Suprapubic skin (tissue), 4 donors: ENCODE data around the gene ROBO1. TPM values are rescaled to one million over a fixed set of nuclear protein-coding genes. Genes with fewer than 3 reads are reported as not detected.

Experiments
- DNase-seq, 2 donors: peaks; one replicate each; pipeline ENCODE4 v3.0.0-alpha.2; 2019; ENCODE audit warnings: low spot score in 2 of 2
- H3K27ac ChIP-seq: fragments of 200-600 bp; sonication (generic); one replicate; pipeline ENCODE4 v1.5.1; 2019
- H3K27me3 ChIP-seq: fragments of 200-600 bp; sonication (generic); one replicate; pipeline ENCODE4 v1.5.1; 2019
- H3K36me3 ChIP-seq: fragments of 200-600 bp; sonication (generic); one replicate; pipeline ENCODE4 v1.5.1; 2019
- H3K4me1 ChIP-seq: fragments of 200-600 bp; sonication (generic); one replicate; pipeline ENCODE4 v1.5.1; 2019
- H3K4me3 ChIP-seq: fragments of 200-600 bp; sonication (generic); one replicate; pipeline ENCODE4 v1.5.1; 2019; ENCODE audit warnings: mild to moderate bottlenecking
- H3K9me3 ChIP-seq: fragments of 200-600 bp; sonication (generic); one replicate; pipeline ENCODE4 v1.5.1; 2019
- EP300 ChIP-seq: sonication (generic); formaldehyde crosslinking; IDR thresholded peaks from one replicate; pipeline ENCODE4 v1.6.1; 2017; ENCODE audit warnings: antibody characterized with exemption
- POLR2A ChIP-seq, 2 donors: fragments of 450-650 bp; IDR thresholded peaks; one replicate each; pipeline ENCODE4 v1.6.1; 2017; ENCODE audit warnings: antibody characterized with exemption in 2 of 2, mild to moderate bottlenecking in 2 of 2, moderate library complexity in 2 of 2
- POLR2AphosphoS5 ChIP-seq, 3 donors: sonication (generic); formaldehyde crosslinking; IDR thresholded peaks; one replicate each; pipeline ENCODE4 v1.6.1; 2017; ENCODE audit warnings: antibody characterized with exemption in 3 of 3
- WGBS: methylation state at CpG from one replicate; pipeline ENCODE4 v1.1.5; 2018; 5-methylcytosine and 5-hydroxymethylcytosine counted together
- total RNA-seq, 4 donors: library from RNA; depleted of rRNA; stranded (reverse); fragments of >200 nt; gene quantifications; one replicate each; pipeline ENCODE4 v1.1.0, GENCODE V29; 2016
- TF ChIP-seq, protein P1 (sequence below), 2 donors: fragments of 200-600 bp in 1 of 2; fragments of 450-650 bp in 1 of 2; sonication (generic) in 1 of 2; IDR thresholded peaks; one replicate each; pipeline ENCODE4 v1.5.1; 2016 to 2019; ENCODE audit warnings: antibody characterized with exemption in 2 of 2, mild to moderate bottlenecking in 1 of 2, moderate library complexity in 1 of 2

The ROBO1 gene
- total RNA-seq, 4 donors from 2014 or later = 67.7 to 80.3 (median 71.3) TPM

DNA sequence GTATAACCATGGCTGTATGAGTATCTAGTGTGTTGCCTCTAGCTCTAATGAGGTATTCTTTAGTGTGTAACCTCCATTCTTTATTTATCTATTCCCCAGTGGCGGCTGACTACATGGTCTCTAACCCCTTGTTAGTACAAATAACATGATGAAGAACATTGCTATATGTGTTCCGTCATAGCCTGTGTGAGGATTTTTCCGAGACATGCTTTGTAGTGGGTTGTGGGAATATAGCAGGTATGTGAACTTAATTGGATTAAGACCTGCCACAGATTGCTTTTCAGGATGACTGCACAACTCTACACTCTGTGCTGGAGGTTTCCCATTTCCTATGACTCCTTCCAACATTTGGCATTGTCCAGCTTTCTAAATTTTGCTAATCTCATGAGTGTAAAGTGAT is 563.4 kb downstream of the ROBO1 start:
- H3K4me1 ChIP-seq = no peaks in the 10 kb centered on the region
- no peak for TF ChIP-seq EP300
- TF ChIP-seq, protein P1, sequence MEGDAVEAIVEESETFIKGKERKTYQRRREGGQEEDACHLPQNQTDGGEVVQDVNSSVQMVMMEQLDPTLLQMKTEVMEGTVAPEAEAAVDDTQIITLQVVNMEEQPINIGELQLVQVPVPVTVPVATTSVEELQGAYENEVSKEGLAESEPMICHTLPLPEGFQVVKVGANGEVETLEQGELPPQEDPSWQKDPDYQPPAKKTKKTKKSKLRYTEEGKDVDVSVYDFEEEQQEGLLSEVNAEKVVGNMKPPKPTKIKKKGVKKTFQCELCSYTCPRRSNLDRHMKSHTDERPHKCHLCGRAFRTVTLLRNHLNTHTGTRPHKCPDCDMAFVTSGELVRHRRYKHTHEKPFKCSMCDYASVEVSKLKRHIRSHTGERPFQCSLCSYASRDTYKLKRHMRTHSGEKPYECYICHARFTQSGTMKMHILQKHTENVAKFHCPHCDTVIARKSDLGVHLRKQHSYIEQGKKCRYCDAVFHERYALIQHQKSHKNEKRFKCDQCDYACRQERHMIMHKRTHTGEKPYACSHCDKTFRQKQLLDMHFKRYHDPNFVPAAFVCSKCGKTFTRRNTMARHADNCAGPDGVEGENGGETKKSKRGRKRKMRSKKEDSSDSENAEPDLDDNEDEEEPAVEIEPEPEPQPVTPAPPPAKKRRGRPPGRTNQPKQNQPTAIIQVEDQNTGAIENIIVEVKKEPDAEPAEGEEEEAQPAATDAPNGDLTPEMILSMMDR (IDR thresholded peaks at IDR 0.05) = no peak
- TF ChIP-seq POLR2AphosphoS5 (IDR thresholded peaks at IDR 0.05) = no peak
- no peak for TF ChIP-seq POLR2A (IDR thresholded peaks at IDR 0.05)
- H3K36me3 ChIP-seq = no peaks in the 10 kb centered on the region
- H3K27ac ChIP-seq = no peak overlapping the region
- H3K9me3 ChIP-seq = peaks cover 5% of the 10 kb centered on the region
- no peak for DNase-seq
- no peaks in the 10 kb centered on the region for H3K27me3 ChIP-seq
- H3K4me3 ChIP-seq = no peak overlapping the region
- WGBS = 95% methylated on average over 3 of the region's 3 CpGs

DNA sequence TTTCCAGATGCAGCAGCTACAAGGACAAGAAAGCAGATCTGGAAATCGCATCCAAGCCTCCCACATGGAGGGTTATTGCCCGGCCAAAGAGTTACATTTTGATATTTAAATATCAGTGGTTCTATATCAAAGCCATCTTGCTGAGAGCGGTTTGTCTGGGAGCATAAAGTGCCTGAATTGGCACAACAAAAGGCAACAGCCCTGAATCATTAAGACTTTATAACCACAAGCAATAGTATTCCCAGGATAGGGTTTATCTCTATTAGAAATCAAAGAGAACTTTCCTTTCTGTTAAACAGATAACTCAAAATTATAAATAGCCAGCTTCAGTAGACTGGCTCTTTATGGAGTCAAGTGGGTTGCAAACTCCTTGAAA is 564.7 kb downstream of the ROBO1 start:
- Histone ChIP-seq H3K27me3 (no peaks in the 10 kb centered on the region), H3K27ac (no peak overlapping the region), H3K4me3 (no peak overlapping the region), H3K36me3 (no peaks in the 10 kb centered on the region), H3K4me1 (no peaks in the 10 kb centered on the region), H3K9me3 (no peaks in the 10 kb centered on the region)
- TF ChIP-seq, protein P1 (IDR thresholded peaks at IDR 0.05) = no peak
- TF ChIP-seq POLR2AphosphoS5 (IDR thresholded peaks at IDR 0.05) = no peak
- TF ChIP-seq EP300 = no peak
- no peak for TF ChIP-seq POLR2A (IDR thresholded peaks at IDR 0.05)
- 14% methylated on average over 3 of the region's 3 CpGs for WGBS
- no peak for DNase-seq

DNA sequence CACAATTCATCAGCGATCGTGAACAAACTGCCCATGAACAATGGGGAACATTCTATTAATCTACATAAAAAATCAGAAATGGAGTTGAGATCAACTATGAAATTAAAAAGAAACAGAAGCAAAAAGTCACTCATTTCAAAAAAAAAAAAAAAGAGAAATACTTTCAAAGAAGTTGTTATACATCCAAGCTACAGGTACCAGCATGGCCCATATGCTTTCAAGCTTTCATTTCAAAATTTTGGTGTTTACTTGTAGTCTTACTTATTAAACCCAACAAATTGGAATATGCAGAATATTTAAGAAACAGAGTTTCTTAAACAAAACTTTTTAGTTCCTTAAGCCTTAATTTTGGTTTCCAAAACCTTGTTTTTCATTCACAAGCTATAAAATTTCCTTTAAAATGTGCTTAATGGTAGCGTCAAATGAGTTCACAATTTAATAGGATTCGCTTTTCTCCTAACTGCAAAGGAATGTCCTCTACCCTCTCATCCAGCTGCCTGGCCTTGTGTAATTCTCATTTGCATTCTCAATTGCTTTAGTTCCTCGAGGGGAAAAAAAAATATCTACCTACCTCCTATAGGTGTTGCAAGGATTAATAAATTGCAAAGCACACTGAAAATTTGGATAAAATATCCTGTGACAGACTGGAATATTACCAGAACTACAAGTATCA is 565.2 kb downstream of the ROBO1 start:
- no peaks in the 10 kb centered on the region for H3K27me3 ChIP-seq
- 66% methylated on average over 5 of the region's 5 CpGs for WGBS
- no peak overlapping the region for H3K4me3 ChIP-seq
- no peak for DNase-seq
- TF ChIP-seq POLR2A (IDR thresholded peaks at IDR 0.05) (no peak), POLR2AphosphoS5 (IDR thresholded peaks at IDR 0.05) (no peak), EP300 (no peak)
- TF ChIP-seq, protein P1 (IDR thresholded peaks at IDR 0.05) = no peak
- no peak overlapping the region for H3K27ac ChIP-seq
- no peaks in the 10 kb centered on the region for H3K9me3 ChIP-seq
- H3K4me1 ChIP-seq = no peaks in the 10 kb centered on the region
- H3K36me3 ChIP-seq = no peaks in the 10 kb centered on the region

DNA sequence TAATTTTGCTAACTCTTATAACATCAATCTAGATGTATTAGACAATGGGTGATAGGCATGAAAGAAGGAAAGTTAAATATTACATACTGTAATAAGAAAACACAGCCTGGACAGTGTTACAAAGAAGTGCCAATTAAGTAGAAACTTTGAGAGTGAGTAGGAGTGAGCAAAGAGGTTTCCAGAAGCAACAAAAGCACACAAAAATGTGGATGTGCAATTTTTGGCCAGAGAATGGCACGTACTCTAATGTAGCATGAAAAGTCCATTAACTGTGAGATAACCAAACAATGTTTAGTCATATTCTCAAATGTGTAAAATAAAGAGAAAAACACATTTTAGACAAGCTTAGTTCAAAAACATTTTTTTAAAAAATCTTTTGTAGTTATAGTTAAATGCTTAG is 567.3 kb downstream of the ROBO1 start:
- no peak for DNase-seq
- H3K4me3 ChIP-seq = no peak overlapping the region
- no peaks in the 10 kb centered on the region for H3K9me3 ChIP-seq
- TF ChIP-seq POLR2AphosphoS5 (IDR thresholded peaks at IDR 0.05) (no peak), POLR2A (IDR thresholded peaks at IDR 0.05) (no peak), EP300 (no peak)
- TF ChIP-seq, protein P1 (IDR thresholded peaks at IDR 0.05) = no peak
- WGBS = 63% methylated on average over 1 of the region's 1 CpG
- no peaks in the 10 kb centered on the region for H3K27me3 ChIP-seq
- no peak overlapping the region for H3K27ac ChIP-seq
- no peaks in the 10 kb centered on the region for H3K36me3 ChIP-seq
- H3K4me1 ChIP-seq = no peaks in the 10 kb centered on the region

DNA sequence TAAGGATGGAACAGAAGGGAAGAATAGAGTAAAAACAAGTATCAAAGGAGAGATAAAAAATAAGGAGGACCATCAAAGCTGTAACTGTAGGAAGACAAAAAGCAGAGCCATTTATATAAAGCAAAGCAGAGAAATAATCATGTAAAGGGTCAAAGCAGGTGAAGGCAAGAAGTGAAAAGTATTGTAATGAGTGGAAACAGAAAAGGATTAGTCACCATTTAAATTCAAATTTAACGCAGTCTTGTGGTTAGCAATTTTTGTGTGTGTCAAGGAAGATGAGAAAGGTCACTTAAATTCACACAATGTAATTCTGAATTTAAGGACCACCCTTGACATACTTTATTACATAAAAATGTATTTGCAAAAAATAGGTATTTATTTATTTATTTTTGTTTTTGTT is 567.8 kb downstream of the ROBO1 start:
- Histone ChIP-seq H3K4me1 (no peaks in the 10 kb centered on the region), H3K9me3 (no peaks in the 10 kb centered on the region), H3K4me3 (no peak overlapping the region), H3K36me3 (no peaks in the 10 kb centered on the region), H3K27me3 (no peaks in the 10 kb centered on the region), H3K27ac (no peak overlapping the region)
- TF ChIP-seq POLR2A (IDR thresholded peaks at IDR 0.05) (no peak), EP300 (no peak), POLR2AphosphoS5 (IDR thresholded peaks at IDR 0.05) (no peak)
- TF ChIP-seq, protein P1 (IDR thresholded peaks at IDR 0.05) = no peak
- WGBS = 84% methylated on average over 1 of the region's 1 CpG
- no peak for DNase-seq
